Skeletal muscle cell (primary cell): ENCODE results near the gene MLLT6.
"Not testable (repeated sequence)": the region's sequence is repeated elsewhere in the genome, so short reads cannot be mapped to it uniquely, and the experiment has no call there.

Experiments used
- DNase-seq: peaks from one replicate; pipeline ENCODE4 v3.0.0-alpha.2; 2010; ENCODE audit warnings: low read depth
- H3K4me3 ChIP-seq: 2 replicates; pipeline ENCODE4 v1.5.1; 2011; ENCODE audit warnings: low read depth, mild to moderate bottlenecking, control low read depth, low read length, moderate library complexity

MLLT6 gene

DNA sequence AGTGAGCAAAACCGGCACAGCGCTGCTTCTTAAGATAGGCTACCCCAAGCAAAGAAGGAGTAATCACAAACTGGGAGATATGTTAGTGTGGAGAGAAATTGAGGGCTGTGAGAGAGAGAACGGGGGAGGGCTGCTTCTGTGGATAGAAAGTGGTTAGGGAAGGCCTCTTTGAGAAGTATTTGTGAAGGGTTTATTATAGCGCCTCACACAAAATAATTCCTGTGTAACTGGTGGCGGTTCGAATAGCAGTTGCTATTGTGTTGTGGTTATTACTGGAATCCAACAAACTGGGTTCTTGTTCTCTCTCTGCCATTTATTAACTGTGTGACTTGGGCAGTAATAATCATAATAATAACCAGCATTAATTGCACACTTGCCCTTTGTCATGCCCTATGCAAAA is 15.9 kb downstream of the MLLT6 start:
- DNase-seq = no peak
- no peak overlapping the region for H3K4me3 ChIP-seq

DNA sequence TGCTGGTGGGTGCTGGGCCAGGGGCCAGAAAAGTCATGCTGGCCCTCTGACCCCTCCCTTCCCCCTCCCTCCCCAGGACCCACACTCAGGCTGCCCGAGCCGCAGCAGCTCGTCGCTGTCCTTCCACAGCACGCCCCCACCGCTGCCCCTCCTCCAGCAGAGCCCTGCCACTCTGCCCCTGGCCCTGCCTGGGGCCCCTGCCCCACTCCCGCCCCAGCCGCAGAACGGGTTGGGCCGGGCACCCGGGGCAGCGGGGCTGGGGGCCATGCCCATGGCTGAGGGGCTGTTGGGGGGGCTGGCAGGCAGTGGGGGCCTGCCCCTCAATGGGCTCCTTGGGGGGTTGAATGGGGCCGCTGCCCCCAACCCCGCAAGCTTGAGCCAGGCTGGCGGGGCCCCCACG is 16.7 kb downstream of the MLLT6 start:
- no peak for DNase-seq
- H3K4me3 ChIP-seq = no peak overlapping the region

DNA sequence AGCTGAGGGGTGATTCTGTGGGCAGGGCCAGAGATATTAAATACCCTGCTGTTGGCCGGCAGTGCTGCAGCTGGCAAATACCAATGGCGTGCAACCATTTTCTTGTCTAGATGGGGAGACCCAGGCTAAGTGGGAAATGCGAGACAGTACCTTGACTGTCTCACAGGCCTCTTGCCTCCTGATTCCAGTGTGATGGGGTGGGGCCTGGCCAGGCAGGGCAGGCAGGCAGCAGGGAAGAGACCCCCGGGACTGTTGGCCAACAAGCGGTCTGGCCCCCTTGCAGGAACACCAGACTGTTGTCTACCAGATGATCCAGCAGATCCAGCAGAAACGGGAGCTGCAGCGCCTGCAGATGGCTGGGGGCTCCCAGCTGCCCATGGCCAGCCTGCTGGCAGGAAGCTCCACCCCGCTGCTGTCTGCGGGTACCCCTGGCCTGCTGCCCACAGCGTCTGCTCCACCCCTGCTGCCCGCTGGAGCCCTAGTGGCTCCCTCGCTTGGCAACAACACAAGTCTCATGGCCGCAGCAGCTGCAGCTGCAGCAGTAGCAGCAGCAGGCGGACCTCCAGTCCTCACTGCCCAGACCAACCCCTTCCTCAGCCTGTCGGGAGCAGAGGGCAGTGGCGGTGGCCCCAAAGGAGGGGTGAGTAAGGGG is 19.4 kb downstream of the MLLT6 start:
- DNase-seq = no peak
- no peak overlapping the region for H3K4me3 ChIP-seq

DNA sequence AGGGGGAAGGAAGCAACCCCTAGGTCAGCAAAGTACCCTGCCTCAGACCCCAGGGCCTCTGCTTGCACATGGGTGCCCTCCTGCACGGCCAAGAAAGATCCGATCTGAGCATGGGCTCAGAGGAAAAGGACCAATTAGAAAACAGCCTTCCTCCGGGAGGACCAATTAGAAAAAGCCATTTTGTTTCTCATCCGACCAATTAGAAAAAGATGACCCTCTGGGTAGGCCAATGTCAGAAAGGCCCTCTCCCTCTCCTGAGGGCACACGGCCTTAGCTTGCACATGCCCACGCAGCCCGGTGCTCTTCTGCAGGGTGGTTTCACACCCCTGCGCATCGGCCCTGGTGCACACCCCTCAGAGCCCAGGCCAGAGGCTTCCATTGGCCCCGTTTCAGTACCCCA is 20.0 kb downstream of the MLLT6 start:
- H3K4me3 ChIP-seq = no peak overlapping the region

DNA sequence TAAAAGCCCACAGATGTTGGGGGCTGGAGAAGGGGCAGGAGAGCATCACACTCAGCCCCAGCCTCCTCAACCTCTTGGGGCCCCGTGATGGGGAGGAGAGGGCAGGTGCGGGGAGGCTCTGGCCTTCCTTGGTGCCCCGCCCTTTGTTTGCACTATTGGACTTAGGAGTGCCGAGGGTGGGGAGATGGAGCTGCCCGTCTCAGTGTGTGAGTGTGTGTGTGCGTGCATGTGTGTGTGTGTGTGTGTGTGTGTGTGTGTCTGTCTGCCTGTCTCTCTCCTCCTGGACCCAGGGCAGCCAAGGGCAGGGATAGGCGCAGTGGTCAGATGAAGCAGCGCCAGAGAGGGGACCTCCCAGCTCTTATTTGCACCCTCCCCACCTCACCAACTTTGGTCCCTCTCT is 21.1 kb downstream of the MLLT6 start:
- DNase-seq, H3K4me3 ChIP-seq: not testable (repeated sequence)

More for the DNA sequence above, 20.0 kb downstream of the MLLT6 start:
- no peak for DNase-seq

DNA sequence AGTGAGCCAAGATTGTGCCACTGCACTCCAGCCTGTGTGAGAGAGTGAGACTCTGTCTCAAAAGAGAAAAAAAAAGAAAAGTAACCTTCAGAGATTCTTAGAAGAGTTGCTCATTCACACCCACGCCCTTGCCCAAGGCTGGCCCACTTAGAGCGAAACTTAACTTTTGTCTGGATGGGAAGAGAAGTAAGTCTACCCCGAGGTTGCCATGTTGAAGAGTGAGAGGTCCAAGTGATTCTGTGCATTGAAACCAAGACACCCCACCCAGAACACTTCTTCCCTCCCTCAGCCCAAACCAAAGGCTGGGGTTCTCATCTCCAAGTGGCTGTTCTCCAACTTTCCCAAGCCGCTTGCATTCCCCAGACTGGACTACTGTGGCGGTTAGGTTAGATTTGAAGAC is 22.7 kb downstream of the MLLT6 start:
- H3K4me3 ChIP-seq = no peak overlapping the region
- DNase-seq = no peak

DNA sequence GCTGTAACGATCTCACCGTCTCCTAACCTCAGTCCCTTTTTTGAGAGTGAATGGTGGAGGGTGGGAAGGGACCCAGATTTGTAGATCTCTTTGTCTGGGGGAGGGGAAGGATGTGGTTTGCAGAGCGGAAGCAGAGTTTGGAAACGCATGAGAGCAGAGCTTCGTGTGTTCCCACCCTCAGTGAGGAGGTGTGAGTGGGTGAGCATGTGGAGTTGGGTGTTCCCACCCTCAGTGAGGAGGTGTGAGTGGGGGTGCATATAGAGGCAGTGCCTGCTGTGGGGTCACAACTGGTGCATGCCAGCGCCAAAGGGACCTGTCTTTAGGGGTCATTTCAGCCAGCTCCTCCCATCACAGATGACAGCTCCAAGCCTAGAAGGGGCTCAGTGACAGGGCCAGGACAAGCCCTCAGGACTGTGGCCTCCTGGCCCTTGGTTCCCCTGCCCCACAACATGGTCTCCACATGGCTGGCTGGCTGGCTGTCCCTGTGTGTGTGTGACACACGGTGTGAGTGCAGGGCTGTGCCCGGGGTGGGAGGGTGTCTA is 23.3 kb downstream of the MLLT6 start:
- no peak overlapping the region for H3K4me3 ChIP-seq
- DNase-seq = no peak

DNA sequence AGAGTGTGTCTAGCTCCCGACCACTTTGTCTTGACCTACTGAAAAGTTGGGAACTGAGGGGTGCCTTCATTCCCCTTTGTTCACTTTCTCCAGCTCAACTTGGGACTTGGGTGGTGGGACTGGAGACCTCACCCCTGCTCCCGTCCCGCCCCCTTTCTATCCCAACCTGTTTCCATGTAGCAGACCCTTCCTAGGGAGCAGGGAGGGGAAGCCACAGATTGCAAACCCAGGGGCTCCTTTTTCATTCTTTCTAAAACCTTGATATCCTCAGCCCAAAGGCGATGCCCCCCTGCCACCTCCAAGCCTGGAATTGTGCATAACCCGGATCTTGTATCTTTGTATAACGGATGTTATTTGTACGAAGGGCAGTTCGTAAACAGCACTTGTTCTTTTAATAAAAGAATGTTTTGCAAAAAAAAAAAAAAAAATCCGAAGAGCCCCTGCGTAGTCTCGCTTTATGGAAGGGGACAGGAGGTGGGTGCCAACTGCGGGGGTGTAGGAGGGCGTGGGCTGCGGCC is 24.4 kb downstream of the MLLT6 start:
- peak overlapping the region; percentile 60 for H3K4me3 ChIP-seq
- no peak for DNase-seq

DNA sequence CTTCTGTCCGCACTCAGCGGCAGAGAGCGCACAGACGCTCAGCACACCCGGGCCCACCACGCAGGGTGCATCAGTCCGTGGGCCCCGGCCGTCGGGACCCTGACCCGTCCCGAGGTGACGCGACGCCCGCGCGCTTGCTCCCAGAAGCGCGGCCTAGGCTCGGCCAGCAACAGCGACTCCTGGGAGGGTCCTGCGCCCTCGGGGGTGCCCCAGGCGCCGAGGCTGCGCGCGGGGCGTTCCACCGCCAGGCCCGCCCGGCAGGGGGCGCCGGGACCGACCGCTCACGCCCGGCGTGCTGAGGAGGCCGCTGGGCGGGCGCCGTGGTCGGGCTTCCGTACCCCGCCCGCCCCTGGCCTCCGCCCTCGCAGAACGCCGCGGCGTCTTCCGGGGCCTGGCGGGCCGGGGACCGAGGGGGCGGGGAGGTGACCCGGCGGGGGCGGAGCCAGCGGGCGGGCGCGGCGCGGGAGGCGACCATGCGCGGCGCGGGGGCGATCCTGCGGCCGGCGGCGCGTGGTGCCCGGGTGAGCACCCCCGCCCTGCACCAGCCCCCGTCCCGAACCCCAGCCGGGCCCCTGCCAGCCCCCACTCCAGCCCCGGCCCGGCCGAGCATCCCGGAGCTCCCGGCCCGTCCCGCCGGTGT is 24.9 kb downstream of the MLLT6 start, which contains the start of gene CISD3:
Gene CISD3, plus strand, starts transcription at position 456 of the 640 bp plus-strand sequence. Its CDS starts 18 bp downstream, at position 474.
- DNase-seq = no peak
- H3K4me3 ChIP-seq = peak within 1 kb of the TSS; percentile 60

DNA sequence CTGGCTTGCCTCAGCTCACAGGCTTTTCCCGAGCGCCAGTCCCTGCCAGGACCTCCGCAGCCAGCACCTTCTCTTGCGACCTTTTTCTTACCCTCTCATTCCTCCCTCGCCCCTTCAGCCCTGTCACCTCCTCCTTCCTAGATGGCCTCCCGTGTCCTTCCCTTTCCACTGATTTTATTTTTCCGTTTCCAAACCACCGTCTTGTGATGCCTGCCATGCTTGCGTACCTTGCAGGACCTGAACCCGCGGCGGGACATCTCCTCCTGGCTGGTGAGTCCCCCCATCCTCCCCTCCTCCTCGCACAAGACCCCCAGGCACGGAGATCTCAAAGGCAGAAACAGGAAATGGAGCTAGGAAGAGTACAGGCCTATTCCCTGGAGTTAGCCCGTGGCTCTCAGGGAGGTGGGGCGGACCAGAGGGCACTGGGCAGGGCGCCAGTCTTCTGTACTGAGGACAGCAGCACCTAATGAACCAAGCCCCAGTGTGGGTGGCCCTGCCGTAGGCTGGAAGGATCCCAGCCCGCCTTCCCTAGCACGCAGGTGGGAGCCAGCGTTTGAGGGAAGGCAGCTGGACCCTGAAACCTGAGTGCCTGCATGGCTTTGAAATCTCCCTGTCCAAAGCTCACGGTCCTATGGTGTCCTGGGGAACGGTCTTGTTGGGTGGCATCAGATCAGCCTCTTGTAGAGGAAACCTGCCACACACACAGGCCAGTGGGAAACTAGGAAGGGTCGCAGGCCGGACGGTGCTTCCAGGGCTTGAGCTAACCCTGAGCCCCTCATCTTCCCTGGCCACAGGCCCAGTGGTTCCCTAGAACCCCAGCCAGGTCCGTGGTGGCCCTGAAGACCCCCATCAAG is 25.7 kb downstream of the MLLT6 start:
- no peak for DNase-seq
- H3K4me3 ChIP-seq = peak overlapping the region; percentile 58

DNA sequence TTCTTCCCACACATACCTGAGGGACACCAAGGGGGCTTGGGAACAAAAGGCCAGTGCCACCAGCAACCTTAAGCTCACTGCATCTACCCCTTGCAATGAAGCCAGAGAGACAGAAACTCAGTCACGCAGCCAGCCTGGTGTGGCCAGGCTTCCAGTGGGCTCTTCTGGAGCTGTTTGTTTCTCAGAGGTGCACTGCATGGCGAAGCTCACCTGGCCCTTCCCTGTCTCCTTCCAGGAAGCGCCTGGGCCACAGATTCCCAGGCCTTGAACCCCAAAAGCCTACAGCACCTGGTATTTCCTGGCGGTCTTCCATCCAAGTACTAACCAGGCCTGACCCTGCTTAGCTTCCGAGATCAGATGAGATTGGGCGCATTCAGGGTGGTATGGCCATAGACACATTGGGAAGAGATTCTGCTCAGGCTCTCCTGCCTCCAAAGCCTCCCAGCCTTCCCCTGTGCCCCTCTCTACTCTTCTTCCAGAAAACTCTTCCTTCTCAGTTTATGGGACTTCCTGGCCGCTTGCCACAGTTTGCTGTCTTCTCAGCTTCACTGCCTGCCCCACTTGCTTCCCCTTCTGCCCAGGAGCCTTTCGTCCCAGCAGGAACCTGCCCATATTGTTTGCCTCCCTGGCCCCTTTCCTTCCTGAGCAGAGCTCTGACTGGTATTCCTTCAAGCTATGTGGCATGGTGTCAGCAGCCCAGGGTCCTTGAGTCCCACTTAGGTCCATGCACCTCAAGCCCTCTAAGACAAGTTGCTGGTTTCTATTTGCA is 26.6 kb downstream of the MLLT6 start:
- H3K4me3 ChIP-seq = no peak overlapping the region

DNA sequence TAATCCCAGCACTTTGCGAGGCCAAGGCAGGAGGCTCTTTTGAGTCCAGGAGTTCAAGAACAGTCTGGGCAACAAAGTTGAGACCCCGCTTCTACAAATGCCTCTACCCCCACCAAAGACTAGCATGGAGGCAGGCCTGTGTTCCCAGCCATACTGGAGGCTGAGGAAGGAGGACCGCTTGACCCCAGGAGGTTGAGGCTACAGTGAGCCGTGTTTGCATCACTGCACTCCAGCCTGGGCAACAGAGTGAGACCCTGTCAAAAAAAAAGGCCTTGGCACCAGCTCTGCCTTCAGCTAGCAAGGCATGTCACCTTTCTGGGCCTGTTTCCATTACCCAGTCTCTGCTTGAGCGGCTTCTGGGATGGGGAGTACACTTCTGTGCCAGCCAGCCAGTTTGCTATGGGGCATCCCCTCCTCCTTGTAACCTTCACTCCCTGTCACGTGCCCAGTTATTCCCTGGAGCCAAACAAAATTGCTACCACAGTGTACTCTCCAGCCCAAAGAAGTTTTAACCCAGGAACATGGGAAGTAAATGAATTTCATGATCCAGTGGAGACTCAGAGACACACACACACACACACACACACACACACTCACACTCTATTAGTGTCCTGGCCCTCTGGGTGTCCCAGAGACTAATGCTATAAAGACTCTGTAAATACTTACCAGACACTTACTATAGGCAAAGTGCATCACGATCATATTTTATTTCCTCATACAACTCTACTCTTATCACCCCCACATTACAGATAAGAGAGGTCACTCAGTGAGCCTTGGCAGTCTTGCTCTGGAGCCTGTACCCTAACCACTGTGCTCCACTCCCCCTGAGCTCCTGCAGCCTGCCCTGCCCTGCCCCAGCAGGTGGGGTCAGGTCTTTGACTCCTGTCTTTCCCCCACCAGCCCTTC is 27.6 kb downstream of the MLLT6 start:
- no peak for DNase-seq
- H3K4me3 ChIP-seq = no peak overlapping the region

More for the DNA sequence above, 26.6 kb downstream of the MLLT6 start:
- no peak for DNase-seq

DNA sequence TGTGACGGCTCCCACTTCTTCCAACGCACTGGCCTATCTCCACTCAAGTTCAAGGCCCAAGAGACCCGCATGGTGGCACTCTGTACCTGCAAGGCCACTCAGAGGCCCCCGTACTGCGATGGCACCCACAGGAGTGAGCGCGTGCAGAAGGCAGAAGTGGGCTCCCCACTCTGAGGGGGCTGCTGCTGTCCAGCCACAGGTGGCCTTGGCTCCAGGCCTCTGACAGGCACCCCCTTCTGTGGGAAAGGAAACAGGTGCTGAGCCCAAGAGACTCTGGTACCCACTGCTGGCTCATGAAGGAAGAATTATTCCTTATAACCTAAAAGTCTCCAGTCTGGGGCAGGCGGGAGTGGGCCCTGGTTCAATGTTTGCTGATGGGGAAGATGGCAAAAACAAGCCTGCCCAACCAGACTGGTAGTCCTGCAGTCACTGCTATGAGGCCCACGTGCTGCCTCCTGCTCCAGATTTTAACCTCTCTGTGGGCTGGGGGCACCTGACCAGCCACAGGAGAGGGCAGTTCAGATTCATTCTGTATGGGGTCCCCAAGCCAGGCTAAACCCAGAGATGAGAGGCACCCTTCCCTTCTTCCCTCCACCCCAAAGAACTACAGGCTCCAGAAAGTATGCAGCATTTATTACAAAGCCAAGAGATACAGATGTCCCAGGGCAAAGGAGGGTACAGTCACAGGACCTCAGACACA is 28.4 kb downstream of the MLLT6 start:
- H3K4me3 ChIP-seq = no peak overlapping the region
- no peak for DNase-seq

DNA sequence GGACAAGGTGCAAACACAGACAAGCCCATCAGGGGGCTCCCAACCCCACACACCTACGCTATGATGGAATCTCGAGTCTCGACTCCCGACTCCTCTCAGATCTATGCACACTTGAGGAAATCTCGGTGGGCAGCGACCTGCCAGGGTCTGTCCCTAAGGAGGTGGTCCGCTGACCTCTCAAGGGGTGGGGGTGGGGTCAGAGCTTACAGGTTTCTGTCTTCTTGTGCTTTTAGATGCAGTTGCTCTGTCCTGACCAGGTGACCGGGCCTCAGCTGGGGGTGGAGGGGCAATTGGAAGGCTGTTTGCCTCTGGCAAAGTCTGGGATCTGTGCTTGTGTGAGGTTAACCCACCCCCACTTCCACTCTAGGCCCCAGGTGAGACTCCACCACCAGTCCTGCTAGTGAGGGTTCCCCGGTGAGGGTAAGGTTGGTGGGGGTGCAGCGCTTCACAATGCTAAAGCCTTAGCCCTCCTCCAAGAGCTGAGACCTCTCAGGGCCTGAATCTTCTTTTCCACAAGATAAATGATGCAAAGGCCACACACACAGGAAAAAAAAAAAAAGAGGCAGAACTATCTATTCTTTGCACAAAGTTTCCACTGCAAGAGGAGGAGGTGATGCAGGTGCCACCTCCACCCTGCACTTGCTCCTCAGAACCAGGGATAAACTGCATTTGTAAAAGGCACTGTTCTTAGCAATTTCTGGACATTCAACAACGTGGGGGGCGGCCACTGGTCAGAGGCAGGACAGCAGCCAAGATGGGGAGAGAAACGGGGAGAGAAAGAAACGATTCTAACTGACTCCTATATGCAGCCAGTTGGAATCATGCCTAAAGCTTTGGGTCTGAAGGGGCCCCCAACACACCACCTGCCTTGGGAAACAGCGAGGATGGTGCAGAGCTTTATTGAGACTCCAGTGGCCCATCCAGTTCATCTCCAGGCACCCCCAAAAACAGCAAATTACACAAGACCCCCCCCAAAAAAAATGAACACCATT is 29.2 kb downstream of the MLLT6 start:
- DNase-seq = no peak
- no peak overlapping the region for H3K4me3 ChIP-seq

DNA sequence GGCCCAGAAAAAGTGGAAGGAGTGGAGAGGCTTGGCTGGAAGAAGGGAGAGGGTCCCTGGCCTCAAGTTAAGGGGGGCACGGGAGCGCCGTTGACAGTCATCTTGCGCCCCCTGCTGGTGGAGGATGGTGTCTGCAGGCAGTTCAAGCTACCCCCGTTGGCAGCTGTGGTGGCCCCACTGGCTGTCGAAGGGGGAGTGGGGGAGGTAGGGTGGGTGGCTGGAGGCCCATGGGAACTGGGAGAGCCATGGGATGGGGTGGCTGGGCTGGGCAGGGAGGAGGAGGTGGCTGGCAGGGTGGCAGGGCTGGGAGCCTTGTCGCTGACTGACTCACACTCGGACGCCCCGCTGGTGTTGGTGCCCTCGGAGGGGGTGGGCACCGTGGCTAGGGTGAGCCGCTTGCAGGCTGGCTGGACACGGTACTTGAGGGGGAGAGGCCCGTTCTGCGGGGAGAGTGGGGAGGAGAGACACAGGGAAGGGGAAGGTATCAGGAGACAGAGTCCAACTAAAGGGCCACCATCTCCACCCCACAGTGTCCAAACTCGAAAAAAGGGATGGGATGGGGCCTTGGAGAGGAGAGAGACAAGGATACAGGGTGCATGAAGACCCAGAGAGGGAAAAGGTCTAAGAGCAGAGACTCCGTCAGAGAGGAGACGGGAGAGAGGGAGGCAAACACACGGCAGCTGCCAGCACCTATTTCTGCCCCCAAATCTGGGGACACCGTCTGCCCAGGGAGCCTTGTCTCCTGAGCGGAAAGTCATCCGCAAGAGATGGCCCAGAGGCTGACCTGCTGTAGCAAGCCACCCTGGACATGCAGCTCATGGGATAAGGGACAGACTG is 30.3 kb downstream of the MLLT6 start:
- H3K4me3 ChIP-seq = no peak overlapping the region
- DNase-seq = no peak
